Nephron (organoid): ENCODE measurements around the gene HOATZ.

Experiments
- H3K27ac Mint-ChIP-seq, 3 experiments: 2 replicates each; pipeline ENCODE4 v1.8.0; 2020; ENCODE audit warnings: mixed read lengths in 3 of 3, mild to moderate bottlenecking in 2 of 3, moderate library complexity in 1 of 3
- H3K27me3 Mint-ChIP-seq: 2 replicates; pipeline ENCODE4 v1.8.0; 2021; ENCODE audit warnings: low read depth, mild to moderate bottlenecking, moderate library complexity, mixed read lengths
- H3K36me3 Mint-ChIP-seq: 2 replicates; pipeline ENCODE4 v1.8.0; 2020; ENCODE audit warnings: low read depth, mixed read lengths
- H3K4me1 Mint-ChIP-seq: 2 replicates; pipeline ENCODE4 v1.8.0; 2020; ENCODE audit warnings: mixed read lengths
- H3K4me3 Mint-ChIP-seq, 3 experiments: 2 replicates each; pipeline ENCODE4 v1.8.0; 2020; ENCODE audit warnings: mild to moderate bottlenecking in 3 of 3, mixed read lengths in 3 of 3, moderate library complexity in 2 of 3
- H3K9me3 Mint-ChIP-seq: 2 replicates; pipeline ENCODE4 v1.8.0; 2020; ENCODE audit warnings: mixed read lengths
- TF ChIP-seq, protein P1 (sequence below), 3 experiments: fragments of 200-600 bp; sonication (generic); IDR thresholded peaks; one replicate each; pipeline ENCODE4 v1.5.0; 2021; ENCODE audit warnings: antibody characterized with exemption in 3 of 3; ENCODE audit not compliant: unreplicated experiment in 3 of 3

Gene HOATZ

DNA sequence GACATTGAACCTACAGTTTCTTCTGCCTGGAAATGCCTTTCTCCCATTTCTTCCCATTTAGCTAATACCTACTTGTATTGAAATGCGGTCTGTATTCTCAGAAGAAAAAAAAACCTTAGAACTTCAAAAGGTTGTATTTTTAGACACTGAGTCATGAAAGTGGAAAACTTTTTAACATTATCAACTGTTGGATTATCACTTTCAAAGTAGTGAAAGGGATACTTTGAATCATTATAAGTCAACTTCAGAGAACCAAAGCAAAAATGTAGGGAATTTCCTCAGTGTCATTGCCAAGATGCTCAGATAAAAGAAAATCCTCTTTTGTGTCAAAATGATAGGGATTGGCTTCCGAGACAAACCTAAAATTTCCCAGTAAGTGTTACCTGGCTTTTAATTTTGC is 6.6 kb downstream of the HOATZ start:
- TF ChIP-seq, protein P1, sequence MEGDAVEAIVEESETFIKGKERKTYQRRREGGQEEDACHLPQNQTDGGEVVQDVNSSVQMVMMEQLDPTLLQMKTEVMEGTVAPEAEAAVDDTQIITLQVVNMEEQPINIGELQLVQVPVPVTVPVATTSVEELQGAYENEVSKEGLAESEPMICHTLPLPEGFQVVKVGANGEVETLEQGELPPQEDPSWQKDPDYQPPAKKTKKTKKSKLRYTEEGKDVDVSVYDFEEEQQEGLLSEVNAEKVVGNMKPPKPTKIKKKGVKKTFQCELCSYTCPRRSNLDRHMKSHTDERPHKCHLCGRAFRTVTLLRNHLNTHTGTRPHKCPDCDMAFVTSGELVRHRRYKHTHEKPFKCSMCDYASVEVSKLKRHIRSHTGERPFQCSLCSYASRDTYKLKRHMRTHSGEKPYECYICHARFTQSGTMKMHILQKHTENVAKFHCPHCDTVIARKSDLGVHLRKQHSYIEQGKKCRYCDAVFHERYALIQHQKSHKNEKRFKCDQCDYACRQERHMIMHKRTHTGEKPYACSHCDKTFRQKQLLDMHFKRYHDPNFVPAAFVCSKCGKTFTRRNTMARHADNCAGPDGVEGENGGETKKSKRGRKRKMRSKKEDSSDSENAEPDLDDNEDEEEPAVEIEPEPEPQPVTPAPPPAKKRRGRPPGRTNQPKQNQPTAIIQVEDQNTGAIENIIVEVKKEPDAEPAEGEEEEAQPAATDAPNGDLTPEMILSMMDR (IDR thresholded peaks at IDR 0.05; ENCODE audit: unreplicated experiment in 3 of 3) = no peak
- Mint-ChIP-seq H3K9me3 (no peaks in the 10 kb centered on the region), H3K4me3 (no peak overlapping the region), H3K36me3 (no peaks in the 10 kb centered on the region), H3K27me3 (peaks cover 12% of the 10 kb centered on the region), H3K4me1 (no peaks in the 10 kb centered on the region), H3K27ac (no peak overlapping the region)

DNA sequence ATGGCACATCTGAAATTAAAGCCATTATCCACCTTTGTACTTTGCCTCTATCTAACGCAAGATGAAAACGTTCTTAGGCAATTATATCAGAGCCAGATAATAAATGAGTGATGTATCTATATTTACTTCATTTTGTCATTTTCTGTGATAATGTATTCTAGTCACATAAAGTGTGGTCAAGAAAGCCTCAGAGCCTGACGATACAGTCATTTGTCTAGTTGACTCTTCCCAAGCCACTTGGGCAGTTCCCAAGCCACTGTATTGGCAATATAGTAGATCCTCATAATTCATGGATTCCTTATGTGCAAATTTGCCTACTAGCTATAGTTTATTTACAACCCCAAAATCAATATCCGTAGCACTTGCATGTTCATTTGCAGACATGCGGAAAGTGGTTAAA is 7.8 kb downstream of the HOATZ start:
- TF ChIP-seq, protein P1 (IDR thresholded peaks at IDR 0.05; ENCODE audit: unreplicated experiment in 3 of 3) = no peak
- no peak overlapping the region for H3K27ac Mint-ChIP-seq
- H3K27me3 Mint-ChIP-seq = peaks cover 8% of the 10 kb centered on the region
- no peaks in the 10 kb centered on the region for H3K4me1 Mint-ChIP-seq
- H3K4me3 Mint-ChIP-seq = no peak overlapping the region
- H3K9me3 Mint-ChIP-seq = no peaks in the 10 kb centered on the region
- H3K36me3 Mint-ChIP-seq = no peaks in the 10 kb centered on the region

DNA sequence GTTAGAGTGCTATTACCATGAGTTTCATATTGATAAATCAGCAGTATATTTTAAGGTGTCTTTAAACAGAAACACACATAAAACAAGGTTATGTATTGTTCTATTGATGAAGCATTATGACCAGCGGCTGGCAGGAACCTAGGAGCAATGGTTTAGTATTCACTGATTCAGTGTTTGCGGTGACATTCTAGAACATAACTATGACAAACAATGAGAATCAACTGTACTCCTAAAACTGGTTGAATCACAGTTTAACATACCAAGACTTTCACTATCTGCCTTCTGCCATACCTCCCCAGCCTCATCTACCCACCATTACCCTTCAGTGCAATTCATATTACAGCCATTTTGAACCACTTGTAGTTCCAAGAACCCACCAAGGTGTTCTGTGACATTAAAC is 8.8 kb downstream of the HOATZ start:
- H3K27me3 Mint-ChIP-seq = peaks cover 4% of the 10 kb centered on the region
- H3K9me3 Mint-ChIP-seq = no peaks in the 10 kb centered on the region
- H3K4me3 Mint-ChIP-seq = no peak overlapping the region
- H3K36me3 Mint-ChIP-seq = no peaks in the 10 kb centered on the region
- H3K27ac Mint-ChIP-seq = no peak overlapping the region
- TF ChIP-seq, protein P1 (IDR thresholded peaks at IDR 0.05; ENCODE audit: unreplicated experiment in 3 of 3) = no peak
- H3K4me1 Mint-ChIP-seq = no peaks in the 10 kb centered on the region

DNA sequence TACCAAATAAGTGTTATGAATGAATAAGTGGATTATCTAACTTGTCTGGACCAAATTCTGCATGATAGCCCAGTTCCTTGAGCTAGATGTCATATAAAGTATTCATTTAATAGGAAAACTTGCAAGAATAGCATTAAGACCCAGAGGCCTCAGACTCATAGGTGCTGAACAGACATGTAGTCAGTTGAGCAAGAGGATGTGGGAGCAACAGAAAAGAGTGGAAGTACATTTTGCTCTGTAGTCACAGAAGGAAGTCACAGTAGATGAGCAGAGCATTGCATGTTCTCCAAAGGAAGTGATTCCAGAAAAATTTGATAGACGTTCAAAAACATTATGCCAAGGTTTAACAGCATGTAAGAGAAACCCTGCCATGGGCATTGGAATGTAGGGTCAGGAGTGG is 9.5 kb downstream of the HOATZ start:
- TF ChIP-seq, protein P1 (IDR thresholded peaks at IDR 0.05; ENCODE audit: unreplicated experiment in 3 of 3) = no peak
- Mint-ChIP-seq H3K27me3 (peaks cover 4% of the 10 kb centered on the region), H3K9me3 (no peaks in the 10 kb centered on the region), H3K4me1 (no peaks in the 10 kb centered on the region), H3K4me3 (no peak overlapping the region), H3K27ac (no peak overlapping the region), H3K36me3 (no peaks in the 10 kb centered on the region)

DNA sequence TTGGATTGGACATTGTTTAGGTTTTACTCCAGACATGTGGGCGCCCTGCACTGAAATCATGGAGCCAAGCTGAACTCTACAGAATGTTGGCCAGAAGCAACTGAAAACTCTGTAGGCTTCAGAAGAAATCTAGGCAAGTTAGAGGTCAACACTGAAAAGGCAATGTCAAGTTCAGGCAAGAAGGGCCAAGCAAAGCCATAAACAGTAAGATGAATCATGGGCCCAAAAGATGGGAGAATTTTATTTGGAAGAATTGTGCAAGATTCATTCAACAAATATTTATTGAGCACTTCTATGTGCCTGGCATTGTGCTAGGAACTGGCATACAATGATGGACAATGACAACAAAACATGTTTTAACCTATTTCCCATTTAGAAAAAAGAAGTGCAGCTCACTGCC is 10.9 kb downstream of the HOATZ start:
- no peaks in the 10 kb centered on the region for H3K9me3 Mint-ChIP-seq
- no peak overlapping the region for H3K4me3 Mint-ChIP-seq
- no peak overlapping the region for H3K27ac Mint-ChIP-seq
- TF ChIP-seq, protein P1 (IDR thresholded peaks at IDR 0.05; ENCODE audit: unreplicated experiment in 3 of 3) = no peak
- H3K27me3 Mint-ChIP-seq = no peaks in the 10 kb centered on the region
- H3K36me3 Mint-ChIP-seq = no peaks in the 10 kb centered on the region
- H3K4me1 Mint-ChIP-seq = no peaks in the 10 kb centered on the region

DNA sequence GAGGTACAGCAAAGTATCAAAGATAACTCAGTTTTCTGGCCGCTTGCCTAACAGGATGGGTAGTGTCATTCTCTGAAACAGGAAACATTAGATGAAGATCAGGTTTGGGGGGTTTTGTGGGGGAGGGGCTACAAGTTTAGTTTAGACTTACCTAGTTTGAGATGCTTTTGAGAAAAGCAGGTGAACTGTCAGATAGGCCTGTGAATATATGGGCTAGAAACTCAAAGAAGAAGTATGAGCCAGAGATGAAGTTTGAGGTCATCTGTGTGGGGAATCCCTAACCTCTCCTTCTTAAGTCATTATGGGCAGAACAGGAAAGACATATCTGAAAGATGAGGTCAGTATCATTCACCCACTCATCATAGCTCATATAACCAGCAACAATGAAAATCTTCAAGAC is 11.9 kb downstream of the HOATZ start:
- Mint-ChIP-seq H3K9me3 (no peaks in the 10 kb centered on the region), H3K36me3 (no peaks in the 10 kb centered on the region), H3K27me3 (no peaks in the 10 kb centered on the region), H3K4me3 (no peak overlapping the region), H3K4me1 (no peaks in the 10 kb centered on the region), H3K27ac (no peak overlapping the region)
- TF ChIP-seq, protein P1 (IDR thresholded peaks at IDR 0.05; ENCODE audit: unreplicated experiment in 3 of 3) = no peak
